ENCODE data around the gene ZSCAN9. TPM values are rescaled to one million over a fixed set of nuclear protein-coding genes. Genes with fewer than 3 reads are reported as not detected.

ZSCAN9 gene
- total RNA-seq, 1 experiment from 2014 or later = 13.7 TPM

- ChIA-PET CTCF (interaction anchor here (0.6 to 0.7 kb wide), 3 partner anchors 48 to 380 kb away, joined by 3 read pairs; no protein-coding TSS in a partner anchor), POLR2A (interaction anchor here (0.8 to 1.1 kb wide), 4 partner anchors 8 to 48 kb away, joined by 3 to 4 read pairs (median 4); no protein-coding TSS in a partner anchor)
- Mint-ChIP-seq H3K36me3 (ENCODE audit: insufficient read depth, unreplicated experiment) (peaks cover 14% of the 10 kb centered on the region), H3K4me1 (ENCODE audit: insufficient read depth, unreplicated experiment) (peaks cover 8% of the 10 kb centered on the region), H3K9me3 (ENCODE audit: unreplicated experiment) (no peaks in the 10 kb centered on the region), H3K27me3 (ENCODE audit: insufficient read depth, unreplicated experiment) (no peaks in the 10 kb centered on the region), H3K27ac (ENCODE audit: low read depth, unreplicated experiment) (no peak overlapping the region), H3K4me3 (ENCODE audit: unreplicated experiment) (no peak overlapping the region)
- no TSS peak for BruUV-seq (replicated peaks)
- TF ChIP-seq, protein P1, sequence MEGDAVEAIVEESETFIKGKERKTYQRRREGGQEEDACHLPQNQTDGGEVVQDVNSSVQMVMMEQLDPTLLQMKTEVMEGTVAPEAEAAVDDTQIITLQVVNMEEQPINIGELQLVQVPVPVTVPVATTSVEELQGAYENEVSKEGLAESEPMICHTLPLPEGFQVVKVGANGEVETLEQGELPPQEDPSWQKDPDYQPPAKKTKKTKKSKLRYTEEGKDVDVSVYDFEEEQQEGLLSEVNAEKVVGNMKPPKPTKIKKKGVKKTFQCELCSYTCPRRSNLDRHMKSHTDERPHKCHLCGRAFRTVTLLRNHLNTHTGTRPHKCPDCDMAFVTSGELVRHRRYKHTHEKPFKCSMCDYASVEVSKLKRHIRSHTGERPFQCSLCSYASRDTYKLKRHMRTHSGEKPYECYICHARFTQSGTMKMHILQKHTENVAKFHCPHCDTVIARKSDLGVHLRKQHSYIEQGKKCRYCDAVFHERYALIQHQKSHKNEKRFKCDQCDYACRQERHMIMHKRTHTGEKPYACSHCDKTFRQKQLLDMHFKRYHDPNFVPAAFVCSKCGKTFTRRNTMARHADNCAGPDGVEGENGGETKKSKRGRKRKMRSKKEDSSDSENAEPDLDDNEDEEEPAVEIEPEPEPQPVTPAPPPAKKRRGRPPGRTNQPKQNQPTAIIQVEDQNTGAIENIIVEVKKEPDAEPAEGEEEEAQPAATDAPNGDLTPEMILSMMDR (IDR thresholded peaks at IDR 0.05; ENCODE audit: unreplicated experiment) = no peak
- no peak for DNase-seq (ENCODE audit: unreplicated experiment)
- intact Hi-C loops (cut with micrococcal nuclease) = loop anchor here (10.0 kb wide), 1 partner anchor 395 kb away; a partner anchor contains a TSS
Observed at GRCh38 chr6:28209753-28210535, 15.1 kb upstream of the ZSCAN9 start.

DNA sequence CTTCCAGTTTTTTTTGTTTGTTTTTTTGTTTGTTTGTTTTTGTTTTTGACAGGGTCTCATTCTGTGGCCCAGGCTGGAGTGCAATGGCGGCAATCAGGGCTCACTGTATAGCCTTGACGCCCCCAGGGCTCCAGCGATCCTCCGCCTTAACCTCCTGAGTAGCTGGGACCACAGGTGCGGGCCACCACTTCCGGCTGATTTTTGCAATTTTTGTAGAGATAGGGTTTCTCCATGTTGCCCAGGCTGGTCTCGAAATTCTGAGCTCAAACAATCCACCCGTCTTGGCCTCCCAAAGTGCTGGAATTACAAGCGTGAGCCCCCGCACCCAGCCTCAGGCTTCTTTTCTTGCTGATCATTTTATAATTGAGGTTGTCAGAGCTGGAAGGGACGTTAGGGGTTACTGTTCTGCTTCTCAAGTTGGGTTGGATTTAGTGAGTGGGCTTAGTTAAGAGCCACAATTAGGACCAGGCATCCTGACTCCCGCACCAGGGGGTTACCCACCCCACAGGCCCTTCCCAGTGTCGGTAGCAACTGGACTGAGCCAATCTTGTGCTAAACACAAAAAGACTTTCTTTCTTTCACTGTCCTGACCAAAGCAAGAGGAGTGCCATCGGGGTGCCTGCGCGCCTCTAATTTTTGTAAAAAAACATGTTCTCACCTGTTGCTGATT, 13.1 kb upstream of the ZSCAN9 start:
- intact Hi-C loops (cut with micrococcal nuclease) = loop anchor here (1.0 to 10.0 kb wide), 6 partner anchors 51 to 397 kb away; a partner anchor contains a TSS
- H3K36me3 Mint-ChIP-seq (ENCODE audit: insufficient read depth, unreplicated experiment) = peaks cover 14% of the 10 kb centered on the region
- peaks cover 14% of the 10 kb centered on the region for H3K4me1 Mint-ChIP-seq (ENCODE audit: insufficient read depth, unreplicated experiment)
- TF ChIP-seq, protein P1 (IDR thresholded peaks at IDR 0.05; ENCODE audit: unreplicated experiment) = no peak
- DNase-seq (ENCODE audit: unreplicated experiment) = no peak
- H3K27ac Mint-ChIP-seq (ENCODE audit: low read depth, unreplicated experiment) = peak overlapping the region; percentile 85
- ChIA-PET POLR2A (interaction anchor here (0.6 to 3.4 kb wide), 10 partner anchors 10 to 374 kb away, joined by 3 to 37 read pairs (median 4); partner anchors contain the start of genes ZKSCAN4, ZKSCAN8 and ZSCAN9), CTCF (interaction anchor here (0.6 to 1.2 kb wide), 4 partner anchors 28 to 239 kb away, joined by 3 read pairs; no protein-coding TSS in a partner anchor)
- H3K27me3 Mint-ChIP-seq (ENCODE audit: insufficient read depth, unreplicated experiment) = no peaks in the 10 kb centered on the region
- H3K9me3 Mint-ChIP-seq (ENCODE audit: unreplicated experiment) = no peaks in the 10 kb centered on the region
- BruUV-seq (replicated peaks) = TSS peak; percentile 69
- peak overlapping the region; percentile 72 for H3K4me3 Mint-ChIP-seq (ENCODE audit: unreplicated experiment)

DNA sequence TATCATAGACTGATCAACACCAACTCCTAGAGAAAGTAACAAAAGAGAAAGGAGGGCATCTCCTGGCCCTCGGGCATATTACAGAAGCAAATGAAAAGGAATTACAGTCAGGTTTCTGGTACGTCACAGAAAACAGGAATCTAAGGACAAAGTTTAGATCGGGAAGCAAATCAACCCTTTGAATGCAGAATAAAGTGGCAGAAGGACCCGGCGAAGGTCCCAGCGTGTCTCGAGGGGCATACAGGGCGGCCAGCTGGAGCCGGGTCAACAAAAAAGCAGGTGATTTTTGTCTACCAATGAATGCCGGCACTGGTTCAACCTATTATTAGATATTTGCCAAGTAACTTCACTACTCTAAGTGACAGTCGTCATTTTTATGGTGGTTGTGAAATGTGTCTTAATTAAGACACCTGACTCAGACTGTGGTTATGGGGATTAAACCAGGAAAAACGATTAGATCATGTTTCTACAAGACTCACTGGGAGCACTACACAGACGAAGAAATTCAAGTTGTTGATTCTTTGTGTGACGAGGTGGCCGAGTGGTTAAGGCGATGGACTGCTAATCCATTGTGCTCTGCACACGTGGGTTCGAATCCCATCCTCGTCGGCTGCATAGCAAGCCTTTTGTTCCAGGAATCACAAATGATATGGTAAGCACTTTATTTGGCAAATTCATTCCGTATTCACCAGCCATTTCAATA, 12.4 kb upstream of the ZSCAN9 start:
- H3K4me1 Mint-ChIP-seq (ENCODE audit: insufficient read depth, unreplicated experiment) = peaks cover 14% of the 10 kb centered on the region
- H3K27ac Mint-ChIP-seq (ENCODE audit: low read depth, unreplicated experiment) = peak overlapping the region; percentile 85
- ChIA-PET CTCF (interaction anchor here (0.6 to 1.2 kb wide), 3 partner anchors 61 to 119 kb away, joined by 3 read pairs; no protein-coding TSS in a partner anchor), POLR2A (interaction anchor here (0.6 to 3.4 kb wide), 11 partner anchors 12 to 607 kb away, joined by 3 to 37 read pairs (median 3); partner anchors contain the start of genes ZKSCAN4, ZKSCAN8 and ZSCAN9)
- peak; percentile 90 for DNase-seq (ENCODE audit: unreplicated experiment)
- TSS peak; percentile 99 for BruUV-seq (replicated peaks)
- no peaks in the 10 kb centered on the region for H3K27me3 Mint-ChIP-seq (ENCODE audit: insufficient read depth, unreplicated experiment)
- TF ChIP-seq, protein P1 (IDR thresholded peaks at IDR 0.05; ENCODE audit: unreplicated experiment) = no peak
- peaks cover 14% of the 10 kb centered on the region for H3K36me3 Mint-ChIP-seq (ENCODE audit: insufficient read depth, unreplicated experiment)
- H3K9me3 Mint-ChIP-seq (ENCODE audit: unreplicated experiment) = no peaks in the 10 kb centered on the region
- H3K4me3 Mint-ChIP-seq (ENCODE audit: unreplicated experiment) = peak overlapping the region; percentile 72
- intact Hi-C loops (cut with micrococcal nuclease) = loop anchor here (1.0 to 10.0 kb wide), 6 partner anchors 52 to 398 kb away; a partner anchor contains a TSS

Measured in MCF 10A (cell line).